Mucosa of stomach (tissue), 1 donor: ENCODE results near the gene BMP6.

ENCODE experiments used
- H3K27me3 ChIP-seq: one replicate; pipeline ENCODE4 v1.7.0; 2013; ENCODE audit warnings: mild to moderate bottlenecking, low read length; ENCODE audit not compliant: control insufficient read depth, insufficient read depth
- H3K36me3 ChIP-seq: one replicate; pipeline ENCODE4 v1.7.0; 2013; ENCODE audit warnings: low read length; ENCODE audit not compliant: control insufficient read depth, insufficient read depth
- H3K4me1 ChIP-seq: one replicate; pipeline ENCODE4 v1.7.0; 2013; ENCODE audit warnings: mild to moderate bottlenecking, low read length; ENCODE audit not compliant: control insufficient read depth, insufficient read depth
- H3K4me3 ChIP-seq: one replicate; pipeline ENCODE4 v1.7.0; 2013; ENCODE audit warnings: low read length
- H3K9ac ChIP-seq: one replicate; pipeline ENCODE4 v1.7.0; 2013; ENCODE audit warnings: mild to moderate bottlenecking, low read length, moderate library complexity
- H3K9me3 ChIP-seq: one replicate; pipeline ENCODE4 v1.7.0; 2013; ENCODE audit warnings: mild to moderate bottlenecking, low read length, moderate library complexity; ENCODE audit not compliant: control insufficient read depth
- donor health status: Pancreatic carcinoma.

BMP6 gene

DNA sequence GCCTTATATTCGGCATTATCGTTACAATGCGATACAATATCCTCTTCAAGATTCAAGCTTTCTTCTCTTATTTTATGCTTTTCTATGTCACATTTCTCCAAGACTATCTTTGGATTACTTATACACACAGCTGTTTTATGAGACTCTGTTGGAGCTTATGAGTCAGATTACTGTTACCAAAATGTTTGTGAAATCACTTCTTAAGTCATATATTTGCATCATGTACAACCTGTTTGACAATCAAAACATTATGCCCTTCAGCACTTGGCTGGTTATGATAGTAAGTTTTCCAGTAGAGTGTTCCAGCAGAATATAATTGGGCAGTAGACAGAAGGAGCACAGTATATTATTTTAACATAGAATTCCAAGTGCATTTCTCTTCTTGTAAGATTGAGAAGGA is 35.2 kb downstream of the BMP6 start:
- no peaks in the 10 kb centered on the region for H3K4me1 ChIP-seq
- H3K27me3 ChIP-seq = no peaks in the 10 kb centered on the region
- no peak overlapping the region for H3K4me3 ChIP-seq
- H3K9ac ChIP-seq = no peak overlapping the region
- H3K36me3 ChIP-seq = no peaks in the 10 kb centered on the region
- H3K9me3 ChIP-seq = no peaks in the 10 kb centered on the region

- Histone ChIP-seq H3K27me3 (no peaks in the 10 kb centered on the region), H3K9ac (no peak overlapping the region), H3K4me1 (no peaks in the 10 kb centered on the region), H3K9me3 (no peaks in the 10 kb centered on the region), H3K4me3 (no peak overlapping the region), H3K36me3 (no peaks in the 10 kb centered on the region)
Observed at GRCh38 chr6:7762760-7763159, 36.9 kb downstream of the BMP6 start.

DNA sequence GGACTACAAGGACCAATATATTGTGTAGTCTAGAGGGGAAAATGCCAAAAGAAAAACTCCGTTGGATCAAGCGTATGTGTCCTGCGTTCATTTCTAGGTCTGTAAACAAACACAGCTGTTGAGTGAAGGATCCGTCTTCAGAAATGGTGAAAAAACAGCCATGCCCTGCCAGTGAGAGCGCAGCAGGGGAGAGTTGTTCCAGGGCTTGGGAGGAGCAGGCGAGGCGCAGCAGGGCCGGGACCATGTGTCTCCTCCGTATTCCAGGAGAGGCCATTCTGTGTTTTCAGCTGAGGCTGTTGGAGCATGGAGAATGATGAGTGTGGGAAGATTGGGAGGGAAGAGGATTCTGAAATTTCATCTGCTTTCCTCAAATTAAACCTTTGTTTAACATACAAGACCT is 38.0 kb downstream of the BMP6 start:
- H3K4me3 ChIP-seq = no peak overlapping the region
- no peaks in the 10 kb centered on the region for H3K4me1 ChIP-seq
- H3K36me3 ChIP-seq = no peaks in the 10 kb centered on the region
- no peak overlapping the region for H3K9ac ChIP-seq
- no peaks in the 10 kb centered on the region for H3K27me3 ChIP-seq
- no peaks in the 10 kb centered on the region for H3K9me3 ChIP-seq

DNA sequence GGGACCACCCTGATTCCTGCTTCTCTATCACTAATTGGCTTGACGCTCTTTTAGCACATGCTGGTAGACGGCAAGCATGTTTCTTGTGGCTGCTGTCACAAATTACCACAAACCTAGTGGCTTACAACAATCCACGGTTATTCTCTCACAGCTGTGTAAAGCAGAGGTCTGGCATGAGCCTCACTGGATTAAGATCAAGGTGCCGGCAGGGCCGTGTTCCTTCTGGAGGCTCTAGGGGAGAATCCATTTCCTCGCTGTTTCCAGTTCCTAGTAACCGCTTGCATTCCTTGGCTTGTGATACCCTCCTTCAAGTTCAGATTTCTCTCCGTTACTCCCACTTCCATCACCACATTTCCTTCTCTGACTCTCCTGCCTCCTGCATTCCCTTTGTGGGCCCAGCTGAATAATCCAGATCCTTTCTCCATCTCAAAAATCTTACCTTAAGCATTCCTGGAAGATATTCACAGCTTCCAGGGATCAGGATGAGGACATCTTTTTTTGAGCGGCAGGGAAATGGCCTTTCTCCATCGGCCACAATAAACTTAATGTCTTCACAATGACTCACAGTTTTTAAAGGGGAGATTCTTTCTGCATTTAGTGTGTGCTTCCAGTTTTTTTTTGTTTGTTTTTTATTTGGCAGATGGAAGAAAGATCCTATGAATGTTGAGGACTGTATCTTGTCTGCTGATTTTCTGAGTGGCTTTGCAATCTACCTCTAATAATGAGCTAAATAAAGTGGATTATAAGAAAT is 39.9 kb downstream of the BMP6 start:
- H3K27me3 ChIP-seq = no peaks in the 10 kb centered on the region
- no peak overlapping the region for H3K9ac ChIP-seq
- H3K4me3 ChIP-seq = no peak overlapping the region
- H3K9me3 ChIP-seq = no peaks in the 10 kb centered on the region
- no peaks in the 10 kb centered on the region for H3K36me3 ChIP-seq
- H3K4me1 ChIP-seq = no peaks in the 10 kb centered on the region

DNA sequence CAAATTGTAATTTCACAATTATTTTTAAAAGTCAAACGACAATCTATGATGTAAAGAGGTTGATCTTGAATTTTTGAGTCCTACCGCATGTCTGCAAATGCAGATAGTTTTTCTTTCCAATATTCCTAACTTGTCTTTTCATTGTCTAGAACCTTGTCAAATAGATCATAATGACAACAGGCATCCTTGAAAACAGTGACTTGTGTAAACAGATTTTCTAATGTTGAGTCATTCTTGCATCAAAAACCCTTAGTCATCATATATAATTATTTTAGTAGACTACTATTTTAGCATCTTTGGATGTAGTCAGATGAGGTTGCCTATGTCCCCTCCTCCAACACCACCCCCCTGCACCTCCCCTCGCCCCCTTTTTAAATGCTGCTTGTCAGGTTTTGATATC is 43.8 kb downstream of the BMP6 start:
- no peak overlapping the region for H3K9ac ChIP-seq
- no peak overlapping the region for H3K4me3 ChIP-seq

GRCh38 chr6:7770111-7770510 is 44.2 kb downstream of the BMP6 start:
- no peaks in the 10 kb centered on the region for H3K36me3 ChIP-seq
- H3K9ac ChIP-seq = no peak overlapping the region
- H3K4me1 ChIP-seq = no peaks in the 10 kb centered on the region
- H3K27me3 ChIP-seq = no peaks in the 10 kb centered on the region
- H3K4me3 ChIP-seq = no peak overlapping the region
- no peaks in the 10 kb centered on the region for H3K9me3 ChIP-seq

More for the DNA sequence above, 43.8 kb downstream of the BMP6 start:
- Histone ChIP-seq H3K36me3 (no peaks in the 10 kb centered on the region), H3K4me1 (no peaks in the 10 kb centered on the region), H3K27me3 (no peaks in the 10 kb centered on the region), H3K9me3 (no peaks in the 10 kb centered on the region)

- Histone ChIP-seq H3K4me1 (no peaks in the 10 kb centered on the region), H3K4me3 (no peak overlapping the region), H3K27me3 (no peaks in the 10 kb centered on the region), H3K9me3 (no peaks in the 10 kb centered on the region), H3K36me3 (no peaks in the 10 kb centered on the region), H3K9ac (no peak overlapping the region)
Observed at GRCh38 chr6:7770601-7771000, 44.7 kb downstream of the BMP6 start.

- H3K36me3 ChIP-seq = no peaks in the 10 kb centered on the region
- no peaks in the 10 kb centered on the region for H3K9me3 ChIP-seq
- no peak overlapping the region for H3K4me3 ChIP-seq
- no peak overlapping the region for H3K9ac ChIP-seq
- no peaks in the 10 kb centered on the region for H3K4me1 ChIP-seq
- H3K27me3 ChIP-seq = no peaks in the 10 kb centered on the region
Observed at GRCh38 chr6:7773322-7773721, 47.4 kb downstream of the BMP6 start.

GRCh38 chr6:7773914-7774313 is 48.0 kb downstream of the BMP6 start:
- no peak overlapping the region for H3K4me3 ChIP-seq
- no peak overlapping the region for H3K9ac ChIP-seq
- no peaks in the 10 kb centered on the region for H3K27me3 ChIP-seq
- H3K9me3 ChIP-seq = no peaks in the 10 kb centered on the region
- no peaks in the 10 kb centered on the region for H3K36me3 ChIP-seq
- no peaks in the 10 kb centered on the region for H3K4me1 ChIP-seq

DNA sequence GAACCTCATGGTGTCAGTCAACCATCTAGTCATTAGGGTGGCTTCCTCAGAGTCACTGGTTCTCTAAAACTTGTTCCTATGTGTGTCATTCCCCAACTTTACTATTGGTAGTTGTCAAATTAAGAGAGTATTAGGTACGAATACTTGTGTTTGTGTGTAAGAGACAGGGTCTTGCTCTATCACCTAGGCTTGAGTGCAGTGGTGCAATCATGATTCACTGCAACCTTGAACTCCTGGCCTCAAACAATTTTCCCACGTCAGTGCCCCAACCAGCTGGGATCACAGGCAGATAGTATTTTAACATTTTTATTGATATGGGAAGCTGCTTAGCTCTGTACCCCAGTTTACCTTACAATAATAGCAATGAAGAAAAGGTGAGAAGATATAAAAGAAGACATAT is 50.6 kb downstream of the BMP6 start:
- H3K9ac ChIP-seq = no peak overlapping the region
- no peaks in the 10 kb centered on the region for H3K4me1 ChIP-seq
- no peaks in the 10 kb centered on the region for H3K9me3 ChIP-seq
- H3K36me3 ChIP-seq = no peaks in the 10 kb centered on the region
- no peak overlapping the region for H3K4me3 ChIP-seq
- no peaks in the 10 kb centered on the region for H3K27me3 ChIP-seq

GRCh38 chr6:7777074-7777473 is 51.2 kb downstream of the BMP6 start:
- H3K9ac ChIP-seq = no peak overlapping the region
- no peaks in the 10 kb centered on the region for H3K27me3 ChIP-seq
- no peaks in the 10 kb centered on the region for H3K9me3 ChIP-seq
- no peak overlapping the region for H3K4me3 ChIP-seq
- no peaks in the 10 kb centered on the region for H3K4me1 ChIP-seq
- no peaks in the 10 kb centered on the region for H3K36me3 ChIP-seq

GRCh38 chr6:7781240-7781639 is 55.3 kb downstream of the BMP6 start:
- no peaks in the 10 kb centered on the region for H3K36me3 ChIP-seq
- H3K27me3 ChIP-seq = no peaks in the 10 kb centered on the region
- H3K9ac ChIP-seq = no peak overlapping the region
- H3K4me1 ChIP-seq = no peaks in the 10 kb centered on the region
- no peaks in the 10 kb centered on the region for H3K9me3 ChIP-seq
- no peak overlapping the region for H3K4me3 ChIP-seq

DNA sequence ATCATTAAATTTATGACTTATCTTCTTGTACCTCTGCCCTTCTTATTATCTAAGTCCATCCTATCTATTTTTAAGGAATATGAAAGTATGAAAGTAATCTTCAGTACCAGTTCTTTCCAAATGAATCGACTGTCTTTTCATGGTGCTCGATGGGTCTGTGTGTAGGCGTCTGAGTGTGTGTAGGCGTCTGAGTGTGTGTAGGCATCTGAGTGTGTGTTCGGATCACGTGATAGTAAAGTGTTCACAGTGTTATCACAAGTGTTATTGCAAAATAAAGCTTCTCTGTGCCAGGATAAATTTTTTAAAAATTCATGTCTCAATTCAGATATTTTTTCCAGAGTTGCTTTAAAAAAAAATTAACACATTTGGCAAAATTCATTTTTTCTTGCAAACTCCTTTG is 58.3 kb downstream of the BMP6 start:
- Histone ChIP-seq H3K9me3 (no peaks in the 10 kb centered on the region), H3K9ac (no peak overlapping the region), H3K4me1 (no peaks in the 10 kb centered on the region), H3K36me3 (no peaks in the 10 kb centered on the region), H3K4me3 (no peak overlapping the region), H3K27me3 (no peaks in the 10 kb centered on the region)
